Measurements from ENCODE around the gene HSFX3.
"Not testable (repeated sequence)": the region's sequence is repeated elsewhere in the genome, so short reads cannot be mapped to it uniquely, and the experiment has no call there.

- not testable (repeated sequence) for TF ChIP-seq CTCF (conservative IDR thresholded peaks at IDR 0.05); EZH2 (IDR thresholded peaks at IDR 0.05; ENCODE audit: low read depth)
Observed at GRCh38 chrX:149549701-149550100, at the start of gene HSFX3.

All from PC-9 (cell line).